ENCODE data around the gene ZNF785.

GRCh38 chr16:30565526-30565925 is 20.0 kb downstream of the ZNF785 start:
- TF ChIP-seq POLR2A (IDR thresholded peaks at IDR 0.05) (no peak), POLR2AphosphoS5 (IDR thresholded peaks at IDR 0.05) (no peak)
- TF ChIP-seq, protein P1, sequence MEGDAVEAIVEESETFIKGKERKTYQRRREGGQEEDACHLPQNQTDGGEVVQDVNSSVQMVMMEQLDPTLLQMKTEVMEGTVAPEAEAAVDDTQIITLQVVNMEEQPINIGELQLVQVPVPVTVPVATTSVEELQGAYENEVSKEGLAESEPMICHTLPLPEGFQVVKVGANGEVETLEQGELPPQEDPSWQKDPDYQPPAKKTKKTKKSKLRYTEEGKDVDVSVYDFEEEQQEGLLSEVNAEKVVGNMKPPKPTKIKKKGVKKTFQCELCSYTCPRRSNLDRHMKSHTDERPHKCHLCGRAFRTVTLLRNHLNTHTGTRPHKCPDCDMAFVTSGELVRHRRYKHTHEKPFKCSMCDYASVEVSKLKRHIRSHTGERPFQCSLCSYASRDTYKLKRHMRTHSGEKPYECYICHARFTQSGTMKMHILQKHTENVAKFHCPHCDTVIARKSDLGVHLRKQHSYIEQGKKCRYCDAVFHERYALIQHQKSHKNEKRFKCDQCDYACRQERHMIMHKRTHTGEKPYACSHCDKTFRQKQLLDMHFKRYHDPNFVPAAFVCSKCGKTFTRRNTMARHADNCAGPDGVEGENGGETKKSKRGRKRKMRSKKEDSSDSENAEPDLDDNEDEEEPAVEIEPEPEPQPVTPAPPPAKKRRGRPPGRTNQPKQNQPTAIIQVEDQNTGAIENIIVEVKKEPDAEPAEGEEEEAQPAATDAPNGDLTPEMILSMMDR (IDR thresholded peaks at IDR 0.05): no peak
